ENCODE measurements around the gene RABEP1.
"Not testable (repeated sequence)": the region's sequence is repeated elsewhere in the genome, so short reads cannot be mapped to it uniquely, and the experiment has no call there.

The RABEP1 gene

DNA sequence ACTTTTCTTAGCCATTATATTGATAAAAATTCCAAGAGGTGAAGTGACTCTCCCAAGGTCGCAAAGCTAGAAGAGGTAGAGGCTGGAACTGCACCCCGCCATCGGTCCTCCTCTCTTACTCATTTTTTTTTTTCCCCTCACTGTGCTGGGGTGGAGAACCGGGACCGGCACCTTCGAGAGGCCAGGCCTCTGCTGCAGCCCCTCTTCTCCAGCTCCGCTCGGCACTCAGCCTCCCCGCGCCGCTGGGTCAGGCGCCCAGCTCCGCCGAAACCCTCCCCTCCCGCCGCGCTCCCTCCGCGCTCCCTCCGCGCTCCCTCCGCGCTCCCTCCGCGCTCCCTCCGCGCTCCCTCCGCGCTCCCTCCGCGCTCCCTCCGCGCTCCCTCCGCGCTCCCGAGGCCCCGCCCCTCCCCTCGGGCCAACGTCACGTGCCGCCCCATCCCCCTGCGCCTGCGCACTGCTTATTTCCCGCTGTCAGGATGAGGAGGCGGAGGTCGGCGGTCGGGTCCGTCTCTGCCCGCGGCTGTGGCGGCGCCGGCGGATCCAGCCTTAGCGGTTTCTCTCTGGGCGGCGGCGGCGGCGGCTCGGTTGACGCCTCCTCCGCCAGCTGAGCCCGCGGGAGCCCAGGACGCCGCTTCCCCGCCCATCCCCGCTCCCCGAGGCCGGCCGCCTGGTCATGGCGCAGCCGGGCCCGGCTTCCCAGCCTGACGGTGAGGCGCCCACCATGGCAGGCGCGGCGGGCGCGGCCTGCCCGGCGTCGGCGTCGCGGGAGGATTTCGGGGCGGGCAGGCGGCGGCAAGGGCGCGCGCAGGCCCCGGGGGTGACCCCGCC lies at the start of gene RABEP1:
Gene RABEP1, plus strand, starts transcription at position 471 of the 828 bp plus-strand sequence. Its CDS starts 203 bp downstream, at position 674.
- peak; percentile 4 to 92 (median 80) for DNase-seq

GRCh38 chr17:5233492-5233891 lies 48.6 kb upstream of the RABEP1 start:
- not testable (repeated sequence) for DNase-seq

- DNase-seq, result peak in 18 of 58 donors; percentile 4 to 53 (median 22)
Observed at GRCh38 chr17:5234645-5235576, 47.2 kb upstream of the RABEP1 start, which contains the start of gene SCIMP. Gene SCIMP, minus strand, starts transcription at chr17:5234860. Its CDS starts 105 bp downstream, at chr17:5234755.

DNA sequence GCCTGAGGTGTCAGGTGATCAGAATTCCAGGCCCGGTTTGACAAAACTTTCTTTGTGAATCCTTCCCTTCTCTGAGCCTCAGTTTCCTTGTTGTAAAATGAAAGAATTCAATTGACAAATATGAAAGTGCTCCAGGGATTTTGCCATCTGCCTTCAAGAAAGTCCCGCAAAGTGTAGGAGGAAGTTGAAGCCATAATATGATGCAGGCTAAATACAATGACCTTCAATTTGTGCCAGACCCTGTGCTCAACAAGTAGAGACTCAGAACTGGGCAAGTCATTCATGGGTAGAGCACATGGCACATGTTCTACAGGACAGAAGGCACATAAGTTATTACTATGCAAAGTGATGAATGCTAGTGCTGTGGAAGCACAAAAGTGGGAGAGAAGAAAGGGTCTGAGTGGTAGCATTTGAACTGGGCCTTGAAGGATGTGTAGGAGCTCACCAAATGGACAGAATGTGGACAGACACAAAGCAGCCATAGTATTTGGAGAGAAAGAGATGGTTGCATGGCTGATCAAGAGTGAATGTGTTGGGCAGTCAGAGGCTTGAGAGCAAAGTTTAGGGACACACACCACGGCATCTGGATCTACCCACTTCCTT lies 45.0 kb upstream of the RABEP1 start:
- no peak for DNase-seq

- DNase-seq, result peak in 6 of 58 donors; percentile 2 to 22 (median 12)
Observed at GRCh38 chr17:5237541-5238016, 44.5 kb upstream of the RABEP1 start.

- no peak for DNase-seq
Observed at GRCh38 chr17:5238333-5238732, 43.8 kb upstream of the RABEP1 start.

- not testable (repeated sequence) for DNase-seq
Observed at GRCh38 chr17:5239769-5240168, 42.3 kb upstream of the RABEP1 start.

- DNase-seq, result no peak
Observed at GRCh38 chr17:5241861-5242671, 40.0 kb upstream of the RABEP1 start.

GRCh38 chr17:5247621-5248020 lies 34.5 kb upstream of the RABEP1 start:
- DNase-seq, result no peak

GRCh38 chr17:5248821-5249479 lies 33.1 kb upstream of the RABEP1 start:
- DNase-seq, result no peak

GRCh38 chr17:5249615-5250014 lies 32.5 kb upstream of the RABEP1 start:
- DNase-seq, result peak in 40 of 58 donors; percentile 6 to 71 (median 30)

DNA sequence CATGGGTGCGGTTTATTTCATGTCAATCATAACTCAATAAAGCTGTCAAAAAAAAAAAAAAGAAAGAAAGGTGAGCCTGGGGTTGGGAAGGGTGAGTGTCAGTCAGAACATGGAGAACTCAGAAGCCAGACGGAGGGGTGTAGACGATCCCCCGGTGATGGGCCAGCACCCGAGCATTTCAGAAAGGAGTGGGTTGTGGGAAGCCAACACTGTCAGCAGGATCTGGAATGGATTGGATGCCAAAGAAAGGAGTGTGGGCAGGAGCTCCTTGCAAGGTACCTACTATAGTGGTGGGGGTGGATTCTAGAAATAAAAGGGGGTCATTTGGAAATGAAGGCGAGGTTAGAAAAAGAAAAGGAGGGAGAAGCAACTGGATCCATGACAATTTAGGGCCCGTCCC lies 27.7 kb upstream of the RABEP1 start:
- DNase-seq, result peak in 3 of 58 donors; percentile 2 to 4 (median 2)

GRCh38 chr17:5254903-5255521 lies 27.1 kb upstream of the RABEP1 start:
- peak in 3 of 58 donors; percentile 4 to 22 (median 4) for DNase-seq

- no peak for DNase-seq
Observed at GRCh38 chr17:5257124-5257523, 25.0 kb upstream of the RABEP1 start.

DNA sequence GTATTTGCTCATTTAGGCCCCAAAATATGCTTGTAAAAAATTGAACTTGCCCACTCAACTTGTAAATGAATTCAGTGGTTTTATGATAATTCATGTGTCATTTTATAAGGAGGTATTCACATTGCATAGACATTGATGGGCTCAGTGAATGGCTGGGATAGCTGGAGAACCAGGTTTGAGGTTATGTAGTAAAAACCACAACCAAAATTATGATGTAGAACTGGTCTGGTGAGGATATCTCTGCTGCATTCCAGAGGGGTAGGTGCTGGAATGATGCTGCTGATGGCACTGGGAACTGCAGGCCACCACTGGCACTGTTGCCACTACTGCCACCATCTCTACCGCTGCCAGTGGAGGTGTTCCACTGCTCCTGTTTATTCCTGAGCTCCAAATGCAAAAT lies 21.5 kb upstream of the RABEP1 start:
- no peak for DNase-seq

DNA sequence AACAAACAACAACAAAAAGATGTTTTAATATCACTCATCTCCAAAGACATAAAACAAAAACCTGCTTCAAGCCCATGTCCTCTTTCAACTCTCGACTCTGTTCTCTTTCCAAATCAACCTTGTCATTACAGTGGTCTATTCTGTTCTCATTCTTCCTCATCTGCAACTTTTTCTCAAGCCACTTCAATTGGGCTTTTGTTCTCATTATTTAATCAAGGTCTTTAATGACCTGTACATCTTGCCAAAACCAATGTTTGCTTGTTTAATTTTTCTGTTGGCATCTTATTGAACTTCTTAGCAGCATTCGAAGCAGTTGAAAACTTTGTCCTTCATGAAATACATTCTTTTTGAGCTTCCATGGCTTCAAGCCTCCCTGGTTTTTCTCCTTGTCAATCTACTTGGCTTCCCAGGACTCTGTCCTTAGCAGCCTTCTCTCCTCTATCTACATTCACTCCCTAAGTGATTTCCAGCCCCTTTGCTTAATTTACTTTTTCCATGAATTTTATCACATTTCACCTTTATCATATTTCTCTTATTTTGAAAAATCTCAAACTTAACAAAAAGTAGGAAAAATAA lies 19.6 kb upstream of the RABEP1 start:
- no peak for DNase-seq

GRCh38 chr17:5263441-5263840 lies 18.6 kb upstream of the RABEP1 start:
- no peak for DNase-seq

- DNase-seq, result no peak
Observed at GRCh38 chr17:5264893-5265292, 17.2 kb upstream of the RABEP1 start.
